HCEC 1CT (cell line): ENCODE measurements around the gene WDR89.
"Not testable (repeated sequence)": the region's sequence is repeated elsewhere in the genome, so short reads cannot be mapped to it uniquely, and the experiment has no call there.

ENCODE experiments used
- DNase-seq: peaks from one replicate; pipeline ENCODE4 v3.0.0-alpha.2; 2017

WDR89 gene

DNA sequence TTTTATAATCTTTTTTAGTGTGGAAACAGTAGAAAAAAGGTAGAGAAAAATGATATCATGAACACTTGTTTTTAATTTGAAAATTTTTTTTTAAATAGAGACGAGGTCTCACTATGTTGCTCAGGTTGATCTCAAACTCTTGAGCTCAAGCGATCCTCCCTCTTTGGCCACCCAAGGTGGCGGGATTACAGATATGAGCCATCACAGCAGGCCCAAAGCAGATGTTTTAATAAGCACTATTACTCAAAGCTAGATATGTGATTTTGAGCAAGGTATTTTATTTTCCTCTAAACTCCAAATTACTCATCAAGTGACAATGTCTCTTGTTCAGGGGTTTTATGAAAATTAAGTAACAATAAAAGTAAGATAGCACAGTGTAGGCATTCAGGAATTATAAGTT, 10.7 kb upstream of the WDR89 start:
- DNase-seq: no peak

DNA sequence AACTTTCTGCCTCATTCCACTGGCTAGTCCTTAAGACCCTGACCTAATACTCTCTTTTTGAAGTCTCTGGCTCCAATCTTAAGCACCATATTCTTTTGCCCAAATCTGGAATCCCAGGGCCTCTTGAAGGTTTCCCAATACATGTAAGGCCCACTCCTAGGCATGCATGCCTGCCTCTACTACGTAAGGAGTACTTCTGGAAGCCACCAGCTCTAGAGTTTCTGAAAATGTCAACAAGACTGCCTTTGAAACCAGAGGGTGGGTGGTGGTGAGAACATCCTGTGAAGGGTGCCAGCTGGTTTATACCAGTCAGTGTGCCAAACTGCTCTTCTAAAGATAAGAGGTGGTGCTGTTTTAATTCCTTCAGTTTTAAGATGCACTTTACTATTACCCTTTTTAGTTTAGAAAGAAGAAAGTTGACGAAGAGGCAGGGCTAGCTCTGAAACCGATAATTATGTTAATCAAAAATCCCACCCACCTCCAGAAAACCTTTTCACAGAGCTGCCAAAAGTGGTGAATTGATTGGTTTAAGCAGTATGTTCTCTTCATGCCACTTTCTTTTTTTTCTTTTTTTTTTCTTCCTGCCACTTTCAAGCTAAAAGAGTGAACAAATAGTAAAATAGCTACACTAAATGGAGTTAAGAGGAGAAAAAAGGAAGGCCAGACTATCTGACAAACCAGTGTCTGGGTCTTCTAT, 8.7 kb upstream of the WDR89 start:
- no peak for DNase-seq

DNA sequence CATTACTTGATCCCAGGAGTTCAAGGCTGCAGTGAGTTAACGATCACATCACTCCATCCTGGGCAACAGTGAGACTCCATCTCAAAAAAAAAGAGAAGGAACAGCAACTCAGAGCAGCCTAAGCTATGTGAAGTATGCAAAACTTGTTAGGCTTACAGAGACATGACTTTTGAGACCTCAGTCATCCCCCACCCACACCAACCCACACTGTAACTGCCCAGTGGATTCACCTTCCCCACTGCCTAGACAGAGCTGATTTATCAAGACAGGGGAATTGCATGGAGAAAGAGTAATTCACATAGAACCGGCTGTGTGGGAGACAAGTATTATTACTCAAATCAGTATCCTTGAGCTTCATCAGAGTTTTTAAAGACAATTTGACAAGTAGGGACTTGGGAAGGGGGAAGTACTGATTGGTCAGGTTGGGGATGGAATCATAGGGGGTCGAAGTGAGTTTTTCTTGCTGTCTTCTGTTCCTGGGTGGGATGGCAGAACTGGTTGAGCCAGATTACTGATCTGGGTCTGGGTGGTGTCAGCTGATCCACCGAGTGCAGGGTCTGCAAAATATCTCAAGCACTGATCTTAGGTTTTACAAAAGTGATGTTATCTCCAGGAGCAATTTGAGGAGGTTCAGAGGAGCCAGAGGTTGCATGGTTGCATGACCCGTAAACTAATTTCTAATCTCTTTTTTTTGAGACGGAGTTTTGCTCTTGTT, 6.2 kb upstream of the WDR89 start:
- no peak for DNase-seq

DNA sequence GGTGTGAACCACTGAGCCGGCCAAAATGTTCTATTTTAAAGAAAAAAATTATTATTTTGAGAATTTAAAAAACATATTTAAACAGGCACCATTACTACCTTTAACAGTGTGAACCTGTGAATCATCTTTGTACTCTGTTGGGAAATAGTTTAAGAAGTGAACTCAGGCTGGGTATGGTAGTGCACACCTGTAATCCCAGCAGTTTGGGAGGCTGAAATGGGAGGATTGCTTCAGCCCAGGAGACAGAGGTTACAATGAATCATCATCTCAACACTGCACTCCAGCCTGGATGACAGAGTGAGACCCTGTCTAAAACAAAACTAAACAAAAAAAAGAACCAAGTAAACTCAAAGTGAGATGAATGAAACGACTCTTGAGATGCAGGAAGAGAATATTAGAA, 3.1 kb upstream of the WDR89 start:
- no peak for DNase-seq

DNA sequence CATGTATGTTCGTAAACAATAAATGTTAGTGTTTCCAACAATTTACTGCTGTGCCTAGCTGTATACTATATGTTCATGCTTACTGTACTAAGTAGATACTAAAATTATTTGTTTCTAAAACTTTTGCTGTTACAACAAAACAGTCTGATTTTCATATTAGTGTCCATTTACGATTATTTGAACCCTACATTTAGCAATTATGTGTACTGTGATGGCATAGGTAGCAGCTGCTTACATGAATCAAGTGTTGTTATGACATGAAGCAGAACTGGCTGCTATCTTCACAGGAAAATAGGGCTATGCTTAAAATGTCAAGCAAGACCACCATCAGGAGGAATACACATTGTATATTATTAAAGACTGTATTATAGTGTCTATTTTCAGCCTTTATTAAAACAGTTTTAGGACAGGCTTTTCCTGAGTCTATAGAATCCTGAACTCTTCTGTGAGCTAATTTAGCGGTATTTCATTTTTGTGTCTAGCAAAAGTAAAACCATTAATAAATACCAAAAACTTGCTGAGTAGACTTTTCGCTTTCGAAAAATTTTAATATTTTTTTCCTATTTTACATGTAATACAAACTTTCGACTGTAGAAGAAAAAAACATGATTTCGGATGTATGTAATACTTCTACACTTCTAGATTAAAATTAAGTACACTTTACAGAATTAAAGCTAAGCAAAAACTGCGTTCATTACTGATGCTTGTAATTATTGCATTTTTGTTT, 1.1 kb upstream of the WDR89 start:
- DNase-seq: no peak

DNA sequence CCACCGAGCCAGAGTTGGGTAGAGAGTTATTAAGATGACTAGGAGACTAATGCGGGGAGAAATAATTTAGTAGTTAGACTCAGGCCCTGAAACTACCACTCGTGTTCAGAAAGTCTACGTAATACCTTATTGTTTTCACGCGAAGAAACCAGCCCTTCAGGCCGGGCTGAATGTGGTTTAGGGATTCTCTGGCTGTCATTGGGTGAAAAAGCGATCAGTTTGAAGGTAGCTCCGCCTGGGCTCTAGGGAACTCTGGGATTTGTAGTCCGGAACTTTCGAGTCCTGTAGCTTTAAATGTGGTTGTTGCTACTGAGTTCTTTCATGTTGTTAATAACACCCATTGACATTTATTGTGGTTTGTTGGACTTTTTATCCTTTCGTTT, 549 bp upstream of the WDR89 start:
- peak; percentile 94 for DNase-seq

DNA sequence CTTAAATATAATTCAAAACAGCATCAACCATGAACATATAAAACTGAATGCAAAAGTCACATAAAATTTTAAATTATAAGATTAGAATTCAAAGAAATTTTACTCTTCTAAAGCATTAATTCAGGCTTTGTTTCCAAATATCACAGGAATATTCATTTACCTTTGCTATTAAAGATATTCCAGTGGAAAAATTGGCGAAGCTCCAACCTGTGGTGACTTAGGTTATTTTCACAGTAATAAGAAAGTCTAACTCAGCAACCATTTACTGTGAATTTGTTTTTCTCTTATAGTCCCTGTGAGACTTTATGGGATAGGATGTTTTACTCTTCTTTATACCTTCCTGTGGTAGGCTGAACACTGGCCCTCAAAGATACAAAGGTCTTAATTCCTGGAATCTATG, 3.2 kb downstream of the WDR89 start:
- DNase-seq: no peak

DNA sequence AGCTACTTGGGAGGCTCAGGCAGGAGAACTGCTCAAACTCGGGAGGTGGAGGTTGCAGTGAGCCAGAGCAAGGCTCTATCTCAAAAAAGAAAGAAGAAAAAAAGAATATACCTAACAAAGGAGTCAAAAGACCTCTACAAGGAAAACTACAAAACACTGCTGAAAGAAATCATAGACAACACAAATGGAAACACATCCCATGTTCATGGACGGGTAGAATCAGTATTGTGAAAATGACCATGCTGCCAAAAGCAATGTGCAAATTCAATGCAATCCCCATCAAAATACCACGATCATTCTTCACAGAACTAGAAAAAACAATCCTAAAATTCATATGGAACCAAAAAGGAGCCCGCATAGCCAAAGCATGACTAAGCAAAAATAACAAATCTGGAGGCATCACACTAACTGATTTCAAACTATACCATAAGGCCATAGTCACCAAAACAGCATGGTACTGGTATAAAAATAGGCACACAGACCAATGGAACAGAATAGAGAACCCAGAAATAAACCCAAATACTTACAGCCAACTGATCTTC, 5.5 kb downstream of the WDR89 start:
- DNase-seq: not testable (repeated sequence)

DNA sequence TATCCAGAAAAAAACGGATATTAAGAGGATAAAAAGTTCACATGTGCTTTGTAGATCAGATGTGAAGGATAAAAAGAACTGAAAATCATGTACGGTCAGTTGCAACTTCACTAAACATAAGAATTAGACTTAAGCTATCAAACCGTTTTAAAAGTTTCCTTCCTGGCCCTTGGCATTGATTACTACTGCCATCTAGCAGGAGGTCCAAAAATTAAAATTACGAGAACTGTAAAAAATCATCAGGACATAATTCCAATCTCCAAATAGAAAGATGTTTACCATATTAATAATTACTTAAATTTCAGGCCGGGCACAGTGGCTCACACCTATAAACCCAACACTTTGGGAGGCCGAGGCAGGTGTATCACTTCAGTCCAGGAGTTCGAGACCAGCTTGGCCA, 7.9 kb downstream of the WDR89 start:
- no peak for DNase-seq

DNA sequence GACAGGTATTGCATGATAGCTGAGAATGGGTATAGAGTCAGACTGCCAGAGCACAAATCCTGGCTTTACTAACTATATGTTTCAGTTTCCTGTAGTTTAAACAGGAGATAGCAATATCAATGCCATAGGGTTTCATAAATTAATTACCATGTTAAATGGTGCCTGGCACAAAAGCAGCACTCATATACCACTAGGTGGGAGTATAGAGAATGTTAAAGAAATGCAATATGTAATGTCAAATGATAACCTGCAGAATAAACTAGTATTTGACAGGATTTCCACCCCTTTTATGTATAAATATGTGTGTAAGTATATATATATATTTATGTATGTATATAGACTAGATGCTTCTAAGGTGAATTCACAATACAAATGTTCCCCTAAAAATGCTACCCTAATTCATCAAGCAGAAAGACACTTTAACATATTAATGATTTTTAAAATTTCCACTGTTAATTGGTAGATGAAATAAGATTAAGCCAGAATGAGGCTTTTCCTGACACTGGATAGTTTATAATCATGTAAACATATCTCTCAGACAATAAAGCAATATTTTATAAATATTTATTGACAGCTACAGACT, 8.6 kb downstream of the WDR89 start:
- DNase-seq: peak; percentile 47

DNA sequence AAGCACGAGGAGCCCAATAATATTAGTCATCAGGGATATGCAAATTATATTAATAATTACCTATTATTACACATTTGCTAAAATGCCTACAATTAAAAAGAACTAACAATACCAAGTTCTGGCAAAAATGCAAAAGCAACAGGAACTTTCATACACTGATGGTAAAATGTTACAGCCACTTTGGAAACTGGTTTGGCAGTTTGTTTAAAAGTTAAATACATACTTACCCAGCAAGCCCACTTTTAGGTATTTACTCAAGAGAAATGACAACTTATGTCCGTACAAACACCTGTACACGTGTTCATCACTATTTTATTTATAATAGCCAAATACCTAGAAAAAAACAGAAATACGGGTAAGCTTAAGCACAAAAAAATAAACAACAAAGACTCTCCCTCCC, 17.0 kb downstream of the WDR89 start:
- no peak for DNase-seq

DNA sequence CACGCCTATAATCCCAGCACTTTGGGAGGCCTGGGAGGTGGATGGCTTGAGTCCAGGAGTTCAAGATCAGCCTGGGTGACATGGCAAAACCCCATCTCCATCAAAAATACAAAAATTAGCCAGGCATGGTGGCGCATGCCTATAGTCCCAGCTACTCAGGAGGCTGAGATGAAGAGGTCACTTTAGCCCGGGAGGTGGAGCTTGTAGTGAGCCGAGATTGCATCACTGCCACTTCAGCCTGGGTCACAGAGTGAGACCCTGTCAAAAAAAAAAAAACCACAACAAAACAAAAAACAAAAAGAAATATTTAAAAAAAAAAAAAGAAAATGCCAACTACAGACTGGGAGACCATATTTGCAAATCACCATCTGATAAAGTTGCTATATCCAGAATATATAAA, 17.5 kb downstream of the WDR89 start:
- DNase-seq: no peak

DNA sequence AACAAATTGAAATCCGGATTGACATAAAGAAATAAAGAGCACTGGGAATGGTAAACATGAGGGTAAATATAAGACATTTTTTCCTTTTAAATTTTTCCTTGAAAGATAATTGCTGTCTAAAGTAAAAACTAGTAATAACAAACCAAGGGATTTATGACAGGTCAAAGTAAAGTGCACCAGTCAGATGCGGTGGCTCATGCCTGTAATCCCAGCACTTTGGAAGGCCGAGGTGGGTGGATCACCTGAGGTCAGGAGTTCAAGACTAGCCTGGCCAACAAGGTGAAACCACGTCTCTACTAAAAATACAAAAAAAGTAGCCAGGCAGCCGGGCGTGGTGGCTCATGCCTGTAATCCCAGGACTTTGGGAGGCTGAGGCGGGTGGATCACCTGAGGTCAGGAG, 19.7 kb downstream of the WDR89 start:
- not testable (repeated sequence) for DNase-seq

DNA sequence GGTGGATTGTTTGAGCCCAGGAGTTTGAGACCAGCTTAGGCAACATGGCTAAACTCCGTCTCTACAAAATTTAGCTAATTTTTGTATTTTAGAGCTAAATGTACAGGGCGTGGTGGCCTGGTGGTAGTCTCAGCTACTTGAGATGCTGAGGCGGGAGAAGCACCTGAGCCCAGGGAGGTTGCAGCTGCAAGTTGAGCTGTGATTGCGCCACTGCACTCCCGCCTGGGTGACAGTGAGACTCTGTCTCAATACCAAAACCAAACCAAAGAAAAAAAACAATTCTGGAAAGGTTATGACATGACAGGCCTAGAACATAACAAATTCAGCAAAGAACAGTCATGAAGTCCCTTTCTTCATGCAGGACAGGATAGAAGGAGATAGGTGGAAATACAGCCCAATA, 25.7 kb downstream of the WDR89 start:
- no peak for DNase-seq

DNA sequence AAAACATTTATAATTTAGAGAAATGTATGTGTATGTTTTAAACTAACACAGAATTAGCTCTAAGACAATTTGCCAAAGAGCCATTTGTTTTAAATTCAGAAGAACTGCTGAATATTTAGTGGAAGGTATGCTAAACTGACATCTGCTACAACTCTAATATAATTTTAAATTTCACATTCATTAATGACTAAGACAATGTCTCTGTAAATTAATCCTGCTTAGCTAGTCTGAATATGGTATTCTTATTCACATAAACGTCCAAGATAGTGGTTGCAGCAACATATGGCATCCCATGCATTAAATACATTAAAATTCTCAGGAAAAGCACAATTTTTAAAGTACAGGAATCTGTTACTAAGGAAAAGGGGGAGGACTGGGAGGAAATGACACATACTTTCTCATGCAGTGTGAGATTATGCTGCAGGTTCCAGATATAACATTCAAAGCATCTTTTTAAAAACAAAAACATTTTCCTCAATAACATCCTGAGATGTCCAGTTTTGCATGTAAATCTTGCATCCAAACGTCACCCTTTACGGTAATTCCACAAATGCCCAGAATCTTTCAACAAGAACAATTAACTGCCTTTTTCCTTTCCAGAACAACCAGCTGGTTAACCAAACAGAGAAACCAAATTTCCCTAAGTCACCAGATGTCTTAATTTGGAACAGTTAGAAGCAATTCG, 26.9 kb downstream of the WDR89 start:
- peak; percentile 60 for DNase-seq

DNA sequence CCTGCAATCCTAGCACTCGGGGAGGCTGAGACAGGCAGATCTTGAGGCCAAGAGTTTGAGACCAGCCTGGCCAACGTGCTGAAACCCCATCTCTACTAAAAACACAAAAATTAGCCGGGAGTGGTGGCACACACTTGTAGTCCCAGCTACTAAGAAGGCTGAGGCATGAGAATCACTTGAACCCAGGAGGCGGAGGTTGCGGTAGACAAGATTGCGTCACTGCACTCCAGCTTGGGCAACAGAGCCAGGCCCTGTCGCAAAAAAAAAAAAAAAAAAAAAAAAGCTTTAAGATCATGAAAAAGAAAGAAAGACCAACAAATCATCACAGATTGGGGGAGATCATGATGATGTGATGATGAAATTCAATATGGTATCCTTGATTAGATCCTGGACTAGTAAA, 30.6 kb downstream of the WDR89 start:
- no peak for DNase-seq

DNA sequence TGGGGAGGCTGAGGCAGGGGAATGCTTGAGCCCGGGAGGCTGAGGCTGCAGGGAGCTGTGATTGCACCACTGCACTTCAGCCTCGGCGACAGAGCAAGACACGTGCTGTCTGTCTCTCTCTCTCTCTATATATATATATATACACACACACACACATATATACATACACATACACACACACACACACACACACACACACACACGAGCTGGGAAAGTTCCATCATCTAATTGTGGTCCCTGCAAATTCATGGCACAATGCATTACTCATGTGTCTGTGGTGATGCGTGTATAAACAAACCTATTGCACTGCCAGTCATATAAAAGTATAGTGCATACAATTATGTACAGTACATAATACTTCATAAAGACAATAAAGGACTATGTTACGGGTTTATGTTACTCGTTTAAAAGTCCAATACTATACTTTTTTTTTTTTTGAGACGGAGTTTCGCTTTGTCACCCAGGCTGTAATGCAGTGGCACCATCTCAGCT, 36.6 kb downstream of the WDR89 start:
- DNase-seq: peak; percentile 18

DNA sequence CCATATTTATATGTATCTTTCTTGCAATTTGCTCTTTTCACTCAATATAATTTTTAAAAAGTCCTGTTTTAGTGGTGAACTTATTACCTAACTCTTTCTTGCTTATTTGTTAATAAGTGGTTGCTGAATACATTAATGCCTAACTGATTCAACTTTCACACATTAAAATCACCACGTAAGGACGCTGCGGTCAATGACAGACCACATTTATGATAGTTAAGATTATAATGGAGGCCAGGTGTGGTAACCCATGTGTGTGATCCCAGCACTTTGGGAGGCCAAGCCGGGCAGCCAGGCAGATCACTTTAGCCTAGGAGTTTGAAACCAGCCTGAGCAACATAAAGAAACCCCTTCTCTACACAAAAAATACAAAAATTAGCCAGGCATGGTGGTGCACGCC, 37.0 kb downstream of the WDR89 start:
- DNase-seq: no peak

DNA sequence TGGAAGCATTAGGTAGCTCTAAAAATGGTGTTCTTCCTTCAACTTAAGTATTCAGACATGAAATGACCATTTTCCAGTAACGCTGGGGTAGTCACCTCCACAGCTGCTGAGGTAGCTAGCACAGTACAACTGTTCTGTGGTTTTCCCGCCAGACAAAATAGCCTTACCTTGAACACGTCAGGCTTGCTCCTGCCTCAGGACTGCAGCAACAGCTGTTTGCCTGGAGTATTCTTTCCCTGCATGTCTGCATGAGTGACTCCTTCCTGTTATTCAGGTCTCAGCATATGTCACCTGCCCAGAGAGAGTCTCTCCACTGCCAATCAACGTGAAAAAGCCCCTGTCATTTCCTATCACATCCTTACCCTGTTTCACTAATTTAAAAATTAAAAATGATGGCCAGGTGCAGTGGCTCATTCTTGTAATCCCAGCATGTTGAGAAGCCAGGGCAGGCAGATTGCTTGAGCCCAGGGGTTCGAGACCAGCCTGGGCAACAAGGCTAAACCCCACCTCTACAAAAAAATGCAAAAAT, 37.9 kb downstream of the WDR89 start:
- DNase-seq: no peak

DNA sequence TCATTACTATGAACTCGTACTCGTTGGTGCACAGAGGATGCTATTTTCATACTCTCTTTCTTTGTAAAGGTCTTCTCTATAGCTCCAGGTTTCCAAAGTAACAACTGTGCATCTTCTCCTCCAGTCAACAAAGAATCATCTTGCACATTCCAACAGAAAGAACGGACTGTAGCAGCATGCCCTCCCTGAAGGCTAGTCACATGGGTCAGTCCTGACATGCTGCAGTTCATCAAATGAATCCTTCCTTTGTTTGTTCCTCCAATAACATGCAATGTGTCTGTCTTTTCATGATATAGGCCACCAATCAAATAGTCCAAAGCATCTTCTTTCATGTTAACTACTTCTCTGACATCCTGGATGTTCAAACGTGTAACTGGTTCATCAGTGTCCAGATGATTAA, 42.9 kb downstream of the WDR89 start:
- no peak for DNase-seq

DNA sequence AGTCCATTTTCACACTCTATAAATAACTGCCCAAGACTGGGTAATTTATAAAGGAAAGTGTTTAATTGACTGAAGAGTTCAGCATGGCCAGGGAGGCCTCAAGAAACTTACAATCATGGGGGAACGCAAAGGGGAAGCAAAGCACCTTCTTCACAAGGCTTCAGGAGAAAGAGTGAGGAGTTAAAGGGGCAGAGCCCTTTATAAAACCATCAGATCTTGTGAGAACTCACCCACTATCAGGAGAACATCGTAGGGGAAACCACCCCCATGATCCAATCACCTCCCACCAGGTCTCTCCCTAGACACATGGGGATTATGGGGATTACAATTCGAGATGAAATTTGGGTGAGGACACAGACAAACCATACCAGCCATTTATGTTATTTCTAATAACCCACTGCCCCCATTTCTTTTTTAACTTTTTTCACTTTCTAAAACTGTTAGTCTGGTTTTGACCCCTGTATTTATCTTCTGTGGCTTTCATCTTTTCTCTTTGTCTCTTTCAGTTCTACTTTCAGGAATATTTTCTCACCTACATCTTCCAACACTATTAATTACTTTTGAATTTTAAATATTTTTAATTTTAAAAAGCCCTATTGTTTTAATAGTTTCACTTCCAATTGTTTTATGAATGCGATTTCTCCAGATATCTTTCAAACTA, 44.5 kb downstream of the WDR89 start:
- DNase-seq: no peak
